Measurements from ENCODE around the gene GANC.

- TF ChIP-seq CTCF (IDR thresholded peaks at IDR 0.05; ENCODE audit: low read depth, low read length) (no peak), EZH2phosphoT487 (IDR thresholded peaks at IDR 0.05; ENCODE audit: low read depth) (no peak)
These were observed 72.5 kb downstream of the GANC start for GRCh38 chr15:42345504-42345903.

Measured in OCI-LY3 (cell line).